Stimulated activated CD4-positive, alpha-beta T cell treated with anti-CD3 and anti-CD28 coated beads, Interleukin-2, amount 100 ng/mL, for 4 hours (primary cell): ENCODE results near the gene CSNK1G2.

Experiments
- DNase-seq: peaks from one replicate; pipeline ENCODE4 v3.0.0-alpha.2; 2020; ENCODE audit warnings: low read depth

CSNK1G2 gene

DNA sequence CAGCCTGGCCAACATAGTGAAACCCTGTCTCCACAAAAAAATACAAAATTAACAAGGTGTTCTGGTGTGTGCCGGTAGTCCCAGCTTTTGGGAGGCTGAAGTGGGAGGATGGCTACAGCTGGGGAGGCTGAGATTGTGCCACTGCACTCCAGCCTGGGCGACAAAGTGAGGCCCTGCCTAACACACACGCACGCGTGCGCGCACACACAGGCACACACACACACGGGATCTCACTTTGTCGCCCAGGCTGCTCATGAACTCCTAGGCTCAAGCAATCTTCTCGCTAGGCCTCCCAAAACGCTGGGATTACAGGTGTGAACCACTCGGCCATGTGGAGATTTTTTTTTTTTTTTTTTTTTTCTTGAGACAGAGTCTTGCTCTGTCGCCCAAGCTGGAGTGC lies 77.8 kb downstream of the CSNK1G2 start:
- no peak for DNase-seq

DNA sequence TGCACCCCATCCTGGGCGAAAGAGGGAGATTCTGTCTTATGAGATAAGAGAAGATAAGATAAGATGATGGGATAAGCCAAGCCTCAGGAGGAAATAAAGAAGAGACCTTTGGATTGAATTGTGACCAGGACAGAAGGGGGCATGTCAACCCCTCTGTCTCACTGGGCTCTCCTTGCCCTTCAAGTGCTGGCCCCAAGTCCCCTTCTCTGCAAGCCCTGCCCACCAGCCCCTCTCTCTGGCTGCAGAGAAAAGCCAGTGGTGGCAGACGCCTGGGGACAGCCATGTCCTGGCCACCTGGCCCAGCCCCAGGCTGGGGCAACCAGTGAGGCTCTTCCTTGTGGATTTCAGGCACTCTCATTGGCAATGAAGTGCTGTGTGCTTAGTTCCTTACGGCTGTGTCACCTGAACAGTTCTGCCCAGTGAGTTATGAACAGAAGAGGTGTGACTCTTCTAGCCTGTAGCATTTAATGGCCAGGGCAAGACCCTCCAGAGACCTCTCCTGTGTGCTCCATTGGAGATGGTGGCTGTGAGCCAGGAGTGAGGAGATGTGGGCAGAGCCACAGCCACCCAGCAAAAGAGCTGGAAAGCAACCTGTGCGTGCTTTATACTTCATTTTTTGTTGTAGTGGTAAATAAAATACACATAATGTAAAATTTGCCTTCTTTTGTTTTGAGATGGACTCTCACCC lies 80.6 kb downstream of the CSNK1G2 start:
- no peak for DNase-seq

DNA sequence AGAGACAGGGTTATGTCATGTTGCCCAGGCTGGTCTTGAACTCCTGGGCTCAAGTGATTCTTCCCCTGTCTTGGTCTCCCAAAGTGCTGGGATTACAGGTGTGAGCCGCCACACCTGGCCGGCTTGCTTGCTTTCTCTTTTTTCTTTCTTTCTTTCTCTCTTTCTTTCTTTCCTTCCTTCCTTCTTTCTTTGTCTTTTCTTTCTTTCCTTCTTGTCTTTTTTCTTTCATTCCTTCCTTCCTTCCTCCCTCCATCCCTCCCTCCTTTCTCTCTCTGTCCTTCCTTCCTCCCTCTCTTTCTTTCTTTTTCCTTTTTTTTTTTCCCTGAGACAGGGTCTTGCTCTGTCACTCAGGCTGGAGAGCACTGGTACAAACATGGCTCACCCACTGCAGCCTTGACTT lies 81.3 kb downstream of the CSNK1G2 start:
- DNase-seq: no peak

DNA sequence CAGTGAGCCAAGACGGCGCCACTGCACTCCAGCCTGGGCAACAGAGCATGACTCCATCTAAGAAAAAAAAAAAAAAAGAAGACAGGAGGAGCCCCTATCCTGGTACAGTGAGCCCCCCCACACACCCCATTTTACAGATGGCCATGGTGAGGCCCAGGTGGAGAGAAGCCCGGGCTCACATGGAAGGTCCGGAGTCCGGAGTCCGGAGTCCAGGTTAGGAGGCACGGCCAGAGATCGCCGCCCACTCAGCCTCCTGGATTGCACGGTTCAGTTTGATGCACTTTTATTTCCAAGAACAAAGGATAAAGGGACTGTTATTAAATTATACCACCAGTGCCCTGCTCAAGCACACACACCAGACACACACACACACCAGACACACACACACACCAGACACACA lies 85.8 kb downstream of the CSNK1G2 start:
- DNase-seq: no peak

DNA sequence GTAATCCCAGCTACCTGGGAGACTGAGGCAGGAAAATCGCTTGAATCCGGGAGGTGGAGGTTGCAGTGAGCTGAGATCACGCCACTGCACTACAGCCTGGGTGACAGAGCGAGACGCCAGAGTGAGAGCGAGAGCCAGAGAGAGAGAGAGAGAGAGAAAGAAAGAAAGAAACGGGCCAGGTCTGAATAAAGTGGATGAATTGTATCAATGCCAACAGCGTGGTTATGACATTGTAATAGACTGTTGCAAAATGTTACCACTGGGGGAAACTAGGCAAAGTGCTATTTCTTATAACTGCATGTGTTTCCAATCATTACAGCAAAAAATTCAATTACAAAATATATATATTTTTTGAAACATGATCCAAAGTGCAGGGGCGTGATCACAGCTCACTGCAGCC lies 86.4 kb downstream of the CSNK1G2 start:
- DNase-seq: no peak
